HG03469 (cell line): ENCODE measurements around the gene CCDC82.
"Not testable (repeated sequence)": the region's sequence is repeated elsewhere in the genome, so short reads cannot be mapped to it uniquely, and the experiment has no call there.

ENCODE experiments used
- ATAC-seq: cut with Tn5 transposase; IDR thresholded peaks from one replicate; pipeline ENCODE4 v1.9.1; 2021; ENCODE audit warnings: mild to moderate bottlenecking, moderate library complexity, moderate number of reproducible peaks; ENCODE audit not compliant: unreplicated experiment

The CCDC82 gene

DNA sequence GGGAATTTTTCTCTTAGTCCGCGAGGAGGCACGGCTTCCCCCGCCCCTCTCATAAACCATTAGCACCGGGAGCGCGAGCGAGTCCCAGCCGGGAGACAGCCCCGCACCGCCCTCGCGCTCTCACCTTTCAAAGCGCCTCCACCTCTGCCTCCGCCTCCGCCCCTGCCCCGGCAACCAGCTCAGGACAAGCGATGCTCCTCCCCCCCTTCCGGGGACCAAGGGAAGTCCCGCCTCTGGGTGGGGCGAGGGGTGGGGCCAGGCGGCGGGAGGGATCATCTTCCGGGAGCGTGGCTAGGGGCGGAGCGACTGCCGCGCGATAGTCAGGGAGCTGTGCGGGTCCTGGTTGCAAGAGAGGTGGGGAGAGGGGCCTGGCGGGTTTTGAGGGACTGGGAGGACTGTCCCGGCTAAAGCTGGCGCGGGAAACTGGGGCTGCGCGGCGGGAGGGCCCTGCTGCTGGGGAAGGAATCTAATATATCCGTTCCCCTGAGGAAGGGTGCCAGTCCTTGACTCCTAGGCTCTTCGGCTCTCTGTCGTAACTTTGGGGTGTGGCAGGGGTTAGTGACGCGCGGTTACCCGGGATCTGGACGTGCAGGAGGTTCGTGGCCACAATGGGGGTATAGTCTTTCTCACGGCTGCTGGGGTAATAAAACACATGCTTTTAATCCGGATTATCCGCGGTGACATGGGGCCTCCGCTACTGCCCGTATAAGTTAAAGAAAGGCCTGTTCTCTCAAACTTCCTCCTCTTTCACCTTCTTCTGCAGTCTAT lies at the start of gene CCDC82, which contains the start of gene JRKL:
TSS of gene CCDC82 (minus strand) at position 193 of the 768 bp plus-strand sequence. CDS start 5,165 bp downstream, outside the sequence.
TSS of gene JRKL (plus strand) at position 294 of the 768 bp plus-strand sequence. CDS start 637 bp downstream, outside the sequence.
- ATAC-seq = peak; percentile 77

- not testable (repeated sequence) for ATAC-seq
Observed at GRCh38 chr11:96432654-96433053, 42.9 kb upstream of the CCDC82 start.

- no peak for ATAC-seq
Observed at GRCh38 chr11:96430668-96431067, 41.0 kb upstream of the CCDC82 start.

GRCh38 chr11:96424693-96425092 lies 35.0 kb upstream of the CCDC82 start:
- no peak for ATAC-seq

DNA sequence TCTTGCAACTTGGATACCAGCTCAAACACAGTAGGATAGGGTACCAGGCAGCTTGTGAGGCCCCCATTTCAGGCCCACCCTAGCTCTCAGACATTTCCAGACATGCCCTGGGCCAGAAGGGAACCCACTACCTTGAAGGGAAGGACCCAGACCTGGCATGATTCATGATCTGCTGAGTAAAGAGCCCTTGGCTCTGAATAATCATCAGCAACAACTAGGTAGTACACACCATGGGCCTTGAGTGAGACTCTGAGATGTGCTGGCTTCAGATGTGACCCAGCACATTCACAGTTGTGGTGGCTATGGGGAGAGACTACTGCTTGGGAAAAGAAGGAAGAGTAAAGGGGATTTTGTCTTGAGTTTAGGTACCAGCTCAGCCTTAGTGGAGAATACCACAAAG lies 23.7 kb upstream of the CCDC82 start:
- ATAC-seq = no peak

- ATAC-seq = no peak
Observed at GRCh38 chr11:96412761-96413381, 23.2 kb upstream of the CCDC82 start.

DNA sequence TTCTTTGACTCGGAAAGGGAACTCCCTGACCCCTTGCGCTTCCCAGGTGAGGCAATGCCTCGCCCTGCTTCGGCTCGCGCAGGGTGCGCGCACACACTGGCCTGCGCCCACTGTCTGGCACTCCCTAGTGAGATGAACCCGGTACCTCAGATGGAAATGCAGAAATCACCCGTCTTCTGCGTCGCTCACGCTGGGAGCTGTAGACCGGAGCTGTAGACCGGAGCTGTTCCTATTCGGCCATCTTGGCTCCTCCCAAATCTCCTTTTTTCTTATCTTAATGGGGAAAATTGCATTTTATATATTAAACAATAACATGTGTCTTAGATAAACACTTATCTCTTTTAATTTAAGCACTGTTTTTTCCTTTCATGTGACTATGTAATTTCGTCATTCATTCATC lies 21.7 kb upstream of the CCDC82 start:
- not testable (repeated sequence) for ATAC-seq

- no peak for ATAC-seq
Observed at GRCh38 chr11:96400697-96401096, 11.0 kb upstream of the CCDC82 start.

DNA sequence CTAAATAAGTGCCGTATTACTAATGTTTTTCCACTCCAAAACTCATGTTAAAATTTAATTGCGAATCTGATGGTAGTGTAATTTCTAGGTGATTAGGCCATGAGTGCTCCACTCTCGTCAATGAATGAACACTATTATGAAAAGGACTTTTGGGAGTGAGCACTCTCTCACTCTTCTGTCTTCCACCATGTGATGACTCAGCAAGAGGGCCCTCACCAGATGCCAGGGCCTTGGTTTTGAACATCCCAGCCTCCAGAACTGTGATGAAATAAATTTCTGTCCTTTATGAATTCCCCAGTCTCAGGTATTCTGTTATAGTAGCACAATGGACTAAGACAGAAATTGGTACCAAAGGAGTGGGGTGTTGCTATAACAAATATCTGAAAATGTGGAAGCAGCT lies 8.2 kb upstream of the CCDC82 start:
- ATAC-seq = no peak

DNA sequence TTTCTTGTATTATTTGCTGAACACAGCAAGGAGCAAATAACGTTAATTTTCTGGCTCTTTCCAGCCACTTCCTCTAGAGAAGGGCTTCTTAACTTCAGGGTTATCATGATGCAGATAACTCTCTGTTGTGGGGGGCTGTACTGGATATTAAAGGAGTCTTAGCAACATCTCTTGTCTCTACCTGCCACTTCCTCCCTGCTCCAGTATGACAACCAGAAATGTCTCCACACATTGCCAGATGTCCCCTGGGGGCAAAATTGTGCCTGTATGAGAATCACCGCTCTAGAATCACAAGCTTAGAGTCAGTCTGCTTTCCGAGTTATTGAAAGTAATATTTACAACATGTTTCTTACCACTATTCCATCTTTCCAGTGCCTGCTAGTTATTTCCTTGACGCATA lies 6.9 kb upstream of the CCDC82 start:
- no peak for ATAC-seq

GRCh38 chr11:96394773-96395172 lies 5.1 kb upstream of the CCDC82 start:
- no peak for ATAC-seq

DNA sequence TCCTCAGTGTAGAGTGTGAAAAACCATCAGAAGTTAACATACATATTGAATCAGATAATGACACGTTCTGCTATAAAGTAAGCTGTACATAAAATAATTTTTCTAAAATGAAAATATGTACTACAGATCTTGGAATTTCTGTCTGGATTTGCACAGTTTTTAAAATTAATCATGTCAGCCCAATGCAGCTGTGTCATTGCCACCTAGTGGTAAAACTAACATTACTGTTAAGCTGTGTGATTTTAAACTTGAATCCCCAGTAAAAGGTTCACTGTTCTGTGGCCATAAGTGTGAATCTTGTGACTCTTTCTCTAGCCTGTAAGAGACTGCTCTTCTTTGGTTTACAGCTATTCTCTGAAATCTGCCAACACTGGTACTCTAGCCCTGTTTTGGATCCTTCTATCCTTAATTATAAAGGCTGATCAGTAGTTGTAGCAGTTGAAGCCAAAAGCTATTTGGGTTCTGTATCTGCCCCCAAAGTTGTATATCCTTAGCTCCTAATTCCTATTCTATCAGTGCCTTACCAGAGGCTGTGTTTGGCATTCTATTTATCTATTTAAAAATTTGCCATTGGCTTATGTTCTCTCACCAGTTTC lies 4.1 kb upstream of the CCDC82 start:
- ATAC-seq = no peak

DNA sequence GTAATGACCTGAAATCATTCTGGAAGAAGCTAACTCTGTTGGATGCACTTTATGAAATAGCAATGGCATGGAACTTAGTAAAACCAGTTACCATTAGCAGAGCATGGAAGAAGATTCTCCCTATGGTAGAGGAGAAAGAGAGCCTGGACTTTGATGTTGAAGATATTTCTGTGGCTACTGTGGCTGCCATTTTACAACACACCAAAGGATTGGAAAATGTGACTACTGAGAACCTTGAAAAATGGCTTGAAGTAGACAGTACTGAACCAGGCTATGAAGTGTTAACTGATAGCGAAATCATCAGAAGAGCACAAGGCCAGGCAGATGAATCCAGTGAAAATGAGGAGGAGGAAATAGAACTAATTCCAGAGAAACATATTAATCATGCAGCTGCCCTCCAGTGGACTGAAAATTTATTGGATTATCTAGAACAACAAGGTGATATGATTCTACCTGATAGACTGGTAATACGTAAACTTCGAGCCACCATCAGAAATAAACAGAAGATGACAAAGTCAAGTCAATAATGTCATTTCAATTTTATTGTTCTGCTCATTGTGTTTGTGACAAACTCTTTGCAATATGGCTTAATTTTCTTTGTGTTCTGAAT lies 2.1 kb upstream of the CCDC82 start:
- no peak for ATAC-seq

DNA sequence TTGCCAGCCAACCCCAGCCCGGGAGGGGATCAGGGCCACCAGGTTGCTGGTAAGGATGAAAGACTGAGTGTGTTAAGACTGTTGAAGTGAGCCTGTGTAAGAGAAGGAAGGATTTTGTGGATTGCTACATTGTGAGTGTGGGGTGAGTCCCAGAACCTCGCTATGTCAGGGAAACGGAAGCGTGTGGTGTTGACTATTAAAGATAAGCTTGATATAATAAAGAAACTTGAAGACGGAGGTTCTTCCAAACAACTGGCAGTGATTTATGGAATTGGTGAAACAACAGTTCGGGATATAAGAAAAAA lies 728 bp upstream of the CCDC82 start:
- no peak for ATAC-seq

DNA sequence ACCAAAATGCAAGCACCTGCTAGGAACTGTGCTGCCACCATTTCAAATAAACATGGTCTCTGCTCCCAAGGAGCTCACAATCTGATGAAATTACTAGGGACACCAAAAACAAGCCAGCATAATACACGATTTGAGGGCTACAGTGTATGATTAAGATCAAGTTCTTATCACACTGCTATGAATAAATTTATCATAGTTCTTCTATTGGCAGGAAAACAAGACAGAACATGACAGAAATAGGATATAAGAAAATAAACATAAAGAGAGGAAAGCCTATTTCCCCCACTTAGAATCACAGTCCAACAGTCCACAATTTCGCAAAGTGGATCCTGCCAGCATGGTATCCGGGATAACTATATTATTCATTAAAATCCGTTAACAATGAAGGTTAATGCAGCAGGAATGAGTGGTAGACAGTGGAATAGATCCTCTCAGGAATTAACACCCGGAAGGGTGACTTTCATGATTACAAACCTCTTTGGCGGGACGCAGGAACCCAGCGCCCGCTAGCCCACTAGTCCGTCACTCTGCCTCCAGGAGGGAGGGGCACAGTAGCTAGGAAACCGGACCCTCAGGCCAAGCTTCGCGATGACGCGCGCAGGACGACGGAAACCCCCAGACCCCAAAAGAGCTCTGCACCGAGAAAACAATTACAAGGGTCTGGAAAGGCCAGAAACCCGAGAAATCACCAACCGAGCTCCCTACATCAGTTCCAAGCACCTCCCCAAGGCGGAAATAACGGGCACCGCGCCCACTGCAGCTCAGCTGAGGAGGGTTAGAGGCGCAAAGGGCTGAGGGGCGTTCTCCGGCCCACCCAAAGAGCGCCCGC lies 607 bp downstream of the CCDC82 start:
- peak; percentile 29 for ATAC-seq

DNA sequence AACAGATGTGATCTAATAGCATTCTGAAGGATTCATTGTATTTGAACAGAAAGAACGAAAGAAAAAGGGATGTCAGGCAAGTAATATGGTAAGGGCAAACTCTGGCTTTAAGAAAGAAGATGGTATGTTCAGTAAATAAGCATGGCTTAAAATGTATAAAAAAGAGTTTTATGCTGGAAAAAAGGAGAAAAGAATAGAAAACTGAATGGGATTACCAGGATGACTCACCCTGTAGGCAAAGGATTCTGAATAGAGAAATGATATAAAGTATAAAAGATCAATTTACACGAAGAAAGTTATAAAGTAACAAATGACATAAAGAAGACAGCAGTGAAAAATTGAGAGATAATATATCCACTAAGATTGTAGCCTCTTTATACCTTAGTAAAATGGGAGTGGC lies 4.5 kb downstream of the CCDC82 start:
- no peak for ATAC-seq

DNA sequence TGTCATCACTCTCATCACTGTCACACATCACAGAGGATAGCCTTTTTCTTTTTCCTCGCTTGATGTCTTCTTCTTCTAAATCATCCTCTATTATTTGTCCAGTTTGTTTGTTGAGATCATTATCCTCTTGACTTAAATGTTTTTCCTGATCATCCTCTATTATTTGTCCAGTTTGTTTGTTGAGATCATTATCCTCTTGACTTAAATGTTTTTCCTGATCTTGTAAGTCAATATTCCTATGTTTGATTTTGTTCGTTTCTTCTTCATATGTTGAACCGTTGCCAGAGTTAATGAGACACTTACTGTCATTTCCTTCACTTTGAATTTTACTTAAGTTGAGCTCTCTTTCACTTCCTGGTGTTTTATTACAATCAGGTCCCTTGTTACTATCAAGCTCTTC lies 5.6 kb downstream of the CCDC82 start:
- ATAC-seq = no peak

GRCh38 chr11:96376796-96377195 lies 12.9 kb downstream of the CCDC82 start:
- no peak for ATAC-seq

DNA sequence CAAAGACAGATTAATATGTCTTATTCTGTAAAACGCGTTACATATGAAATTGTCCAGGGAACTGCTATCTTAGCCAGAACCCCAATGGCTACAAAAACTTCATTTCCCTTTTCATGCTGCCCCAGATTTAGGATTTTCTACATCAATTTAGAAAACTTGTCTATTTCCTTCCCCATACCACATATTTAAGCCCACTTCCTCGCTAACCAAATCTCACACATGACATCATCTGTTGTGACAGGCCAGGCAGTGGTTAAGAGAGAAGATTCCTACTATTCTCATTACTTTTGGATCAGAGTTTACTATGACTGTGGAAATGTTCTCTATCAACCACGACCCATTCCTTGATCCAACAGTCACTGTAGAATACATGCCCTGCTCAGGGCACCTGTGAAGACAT lies 15.9 kb downstream of the CCDC82 start:
- ATAC-seq = no peak

DNA sequence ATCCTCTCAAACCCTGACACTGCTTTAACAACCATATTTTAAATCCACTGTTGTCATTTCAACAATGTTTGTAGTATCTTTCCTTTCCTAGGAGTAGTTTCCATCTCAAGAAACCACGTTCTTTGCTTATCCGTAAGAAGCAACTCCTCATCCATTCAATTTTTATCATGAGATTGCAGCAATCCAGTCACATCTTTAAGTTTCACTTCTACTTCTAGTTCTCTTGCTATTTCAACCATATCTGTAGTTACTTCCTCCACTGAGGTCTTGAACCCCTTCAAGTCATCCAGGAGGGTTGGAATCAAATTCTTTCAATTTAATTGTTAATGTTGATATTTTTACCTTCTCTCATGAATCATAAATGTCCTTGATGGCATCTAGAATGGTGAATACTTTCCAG lies 22.4 kb downstream of the CCDC82 start:
- ATAC-seq = no peak

DNA sequence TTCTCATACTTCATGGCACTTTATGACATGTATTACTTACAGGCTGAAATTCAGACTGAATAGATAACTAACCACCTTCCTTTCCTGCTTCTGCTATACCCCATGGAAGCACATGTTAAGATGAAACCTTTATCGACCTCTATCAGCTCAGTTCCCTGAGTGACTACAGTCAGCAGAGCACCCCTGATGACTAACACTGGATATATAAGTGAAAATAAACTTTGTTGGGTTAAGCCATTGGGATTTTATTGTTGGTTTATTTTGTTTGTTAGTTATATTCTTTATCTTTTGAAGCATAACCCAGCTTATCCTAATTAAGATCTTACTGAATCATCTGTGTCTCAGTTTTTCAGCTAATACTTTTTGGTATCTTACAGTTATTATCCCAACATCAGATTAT lies 23.7 kb downstream of the CCDC82 start:
- no peak for ATAC-seq
